ENCODE results near the gene C7orf57. TPM values are rescaled to one million over a fixed set of nuclear protein-coding genes. Genes with fewer than 3 reads are reported as not detected.

C7orf57 gene
- total RNA-seq, 1 experiment from 2014 or later, result 0.33 TPM

DNA sequence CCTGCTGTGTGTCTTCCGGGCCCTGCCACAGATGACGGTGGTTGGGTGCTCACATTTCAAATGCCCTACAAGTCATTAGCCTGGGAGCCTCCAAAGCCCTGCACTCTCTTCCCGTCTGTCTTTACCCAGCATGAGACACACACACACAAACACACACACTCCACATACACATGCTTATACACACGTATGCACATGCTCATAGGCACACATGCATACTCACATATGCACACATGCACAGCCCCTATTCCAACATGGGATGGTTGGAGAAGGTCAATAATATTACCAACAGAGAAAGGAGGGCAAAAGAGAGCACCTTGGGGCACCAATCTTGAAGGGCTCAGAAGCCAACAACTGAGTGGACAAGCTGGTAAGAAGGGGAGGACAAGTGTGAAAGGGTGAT lies 25.4 kb upstream of the C7orf57 start:
- Mint-ChIP-seq H3K27me3 (ENCODE audit: unreplicated experiment) (no peaks in the 10 kb centered on the region), H3K9me3 (ENCODE audit: low read depth, unreplicated experiment) (no peaks in the 10 kb centered on the region)
- CTCF ChIA-PET, result no interaction called here

DNA sequence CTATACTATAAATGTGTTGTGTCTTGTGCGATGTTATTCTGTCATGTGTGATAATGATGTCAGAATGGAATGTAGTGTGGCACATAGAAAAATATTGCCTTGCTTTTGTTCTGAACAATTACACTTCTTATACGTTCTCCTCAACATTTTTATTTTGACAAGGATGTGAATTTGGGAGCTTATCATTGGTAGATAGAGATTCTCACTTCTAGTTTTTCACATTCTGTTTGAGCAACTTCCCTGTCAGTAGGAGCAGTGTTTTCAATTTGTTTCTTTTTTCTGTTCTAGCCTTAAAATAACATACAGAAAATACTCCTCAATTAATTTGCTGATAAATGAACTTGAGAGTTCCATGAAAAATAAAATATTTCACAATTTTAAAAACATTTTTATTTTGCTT lies 24.0 kb upstream of the C7orf57 start:
- Mint-ChIP-seq H3K27me3 (ENCODE audit: unreplicated experiment) (no peaks in the 10 kb centered on the region), H3K4me3 (ENCODE audit: low read depth, unreplicated experiment) (no peak overlapping the region), H3K36me3 (ENCODE audit: insufficient read depth, unreplicated experiment) (no peaks in the 10 kb centered on the region), H3K4me1 (ENCODE audit: low read depth, unreplicated experiment) (no peaks in the 10 kb centered on the region), H3K9me3 (ENCODE audit: low read depth, unreplicated experiment) (no peaks in the 10 kb centered on the region), H3K27ac (ENCODE audit: unreplicated experiment) (no peak overlapping the region)
- intact Hi-C loops (cut with micrococcal nuclease; ENCODE audit: unreplicated experiment), result no loop called here
- BruUV-seq (replicated peaks), result no TSS peak
- CTCF ChIA-PET, result no interaction called here
- no peak for DNase-seq
- TF ChIP-seq, protein P1, sequence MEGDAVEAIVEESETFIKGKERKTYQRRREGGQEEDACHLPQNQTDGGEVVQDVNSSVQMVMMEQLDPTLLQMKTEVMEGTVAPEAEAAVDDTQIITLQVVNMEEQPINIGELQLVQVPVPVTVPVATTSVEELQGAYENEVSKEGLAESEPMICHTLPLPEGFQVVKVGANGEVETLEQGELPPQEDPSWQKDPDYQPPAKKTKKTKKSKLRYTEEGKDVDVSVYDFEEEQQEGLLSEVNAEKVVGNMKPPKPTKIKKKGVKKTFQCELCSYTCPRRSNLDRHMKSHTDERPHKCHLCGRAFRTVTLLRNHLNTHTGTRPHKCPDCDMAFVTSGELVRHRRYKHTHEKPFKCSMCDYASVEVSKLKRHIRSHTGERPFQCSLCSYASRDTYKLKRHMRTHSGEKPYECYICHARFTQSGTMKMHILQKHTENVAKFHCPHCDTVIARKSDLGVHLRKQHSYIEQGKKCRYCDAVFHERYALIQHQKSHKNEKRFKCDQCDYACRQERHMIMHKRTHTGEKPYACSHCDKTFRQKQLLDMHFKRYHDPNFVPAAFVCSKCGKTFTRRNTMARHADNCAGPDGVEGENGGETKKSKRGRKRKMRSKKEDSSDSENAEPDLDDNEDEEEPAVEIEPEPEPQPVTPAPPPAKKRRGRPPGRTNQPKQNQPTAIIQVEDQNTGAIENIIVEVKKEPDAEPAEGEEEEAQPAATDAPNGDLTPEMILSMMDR (IDR thresholded peaks at IDR 0.05; ENCODE audit: unreplicated experiment), result no peak

More for the DNA sequence above, 25.4 kb upstream of the C7orf57 start:
- Mint-ChIP-seq H3K27ac (ENCODE audit: unreplicated experiment) (no peak overlapping the region), H3K4me1 (ENCODE audit: low read depth, unreplicated experiment) (peaks cover 12% of the 10 kb centered on the region), H3K4me3 (ENCODE audit: low read depth, unreplicated experiment) (no peak overlapping the region), H3K36me3 (ENCODE audit: insufficient read depth, unreplicated experiment) (no peaks in the 10 kb centered on the region)
- intact Hi-C loops (cut with micrococcal nuclease; ENCODE audit: unreplicated experiment), result no loop called here
- no peak for DNase-seq
- BruUV-seq (replicated peaks), result no TSS peak
- TF ChIP-seq, protein P1 (IDR thresholded peaks at IDR 0.05; ENCODE audit: unreplicated experiment), result no peak

DNA sequence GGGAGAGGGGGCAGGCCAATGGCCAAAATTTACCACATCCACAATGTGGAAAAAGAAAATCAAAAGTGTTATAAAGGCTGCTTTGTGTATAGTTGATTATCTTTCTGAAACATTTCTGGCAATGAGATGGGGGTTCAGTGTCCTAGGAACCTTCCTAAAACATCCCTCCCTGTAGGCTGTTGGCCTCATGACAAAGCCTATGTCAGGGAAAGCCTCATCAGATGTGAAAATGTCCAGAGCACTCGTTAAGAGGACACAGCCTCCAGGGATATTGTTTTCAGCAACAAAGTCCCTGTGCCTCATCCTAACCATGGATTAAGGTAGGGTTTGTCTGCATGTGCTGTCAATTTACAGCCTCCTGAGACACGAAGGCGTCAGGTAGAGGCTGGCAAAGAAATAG lies 23.4 kb upstream of the C7orf57 start:
- DNase-seq, result no peak
- BruUV-seq (replicated peaks), result no TSS peak
- Mint-ChIP-seq H3K4me3 (ENCODE audit: low read depth, unreplicated experiment) (no peak overlapping the region), H3K27me3 (ENCODE audit: unreplicated experiment) (no peaks in the 10 kb centered on the region), H3K36me3 (ENCODE audit: insufficient read depth, unreplicated experiment) (no peaks in the 10 kb centered on the region), H3K27ac (ENCODE audit: unreplicated experiment) (no peak overlapping the region), H3K4me1 (ENCODE audit: low read depth, unreplicated experiment) (no peaks in the 10 kb centered on the region), H3K9me3 (ENCODE audit: low read depth, unreplicated experiment) (no peaks in the 10 kb centered on the region)
- intact Hi-C loops (cut with micrococcal nuclease; ENCODE audit: unreplicated experiment), result no loop called here
- CTCF ChIA-PET, result no interaction called here
- TF ChIP-seq, protein P1 (IDR thresholded peaks at IDR 0.05; ENCODE audit: unreplicated experiment), result no peak

DNA sequence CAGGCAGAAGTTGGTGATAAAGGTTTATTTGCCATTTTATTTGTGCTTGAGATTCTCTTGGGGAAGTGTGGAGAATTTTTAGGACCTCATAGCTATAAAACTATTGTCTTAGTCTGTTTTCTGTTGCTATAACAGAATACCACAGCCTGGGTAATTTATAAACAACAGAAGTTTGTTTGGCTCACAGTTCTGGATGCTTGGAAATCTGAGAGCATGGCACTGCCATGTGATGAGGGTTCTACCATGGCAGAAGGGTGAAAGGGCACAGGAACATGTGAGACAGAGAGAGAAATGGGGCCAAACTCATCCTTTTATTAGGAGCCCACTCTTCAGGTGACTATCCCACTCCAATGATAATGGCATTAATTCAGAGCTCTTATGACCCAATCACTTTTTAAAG lies 18.7 kb upstream of the C7orf57 start:
- no peak overlapping the region for H3K27ac Mint-ChIP-seq (ENCODE audit: unreplicated experiment)
- H3K27me3 Mint-ChIP-seq (ENCODE audit: unreplicated experiment), result no peaks in the 10 kb centered on the region
- peaks cover 7% of the 10 kb centered on the region for H3K9me3 Mint-ChIP-seq (ENCODE audit: low read depth, unreplicated experiment)
- no TSS peak for BruUV-seq (replicated peaks)
- no peaks in the 10 kb centered on the region for H3K36me3 Mint-ChIP-seq (ENCODE audit: insufficient read depth, unreplicated experiment)
- no peaks in the 10 kb centered on the region for H3K4me1 Mint-ChIP-seq (ENCODE audit: low read depth, unreplicated experiment)
- CTCF ChIA-PET, result no interaction called here
- no peak for DNase-seq
- intact Hi-C loops (cut with micrococcal nuclease; ENCODE audit: unreplicated experiment), result no loop called here
- H3K4me3 Mint-ChIP-seq (ENCODE audit: low read depth, unreplicated experiment), result no peak overlapping the region
- TF ChIP-seq, protein P1 (IDR thresholded peaks at IDR 0.05; ENCODE audit: unreplicated experiment), result no peak

Data from Calu3 (cell line).